ENCODE measurements around the gene IQGAP1. TPM values are rescaled to one million over a fixed set of nuclear protein-coding genes. Genes with fewer than 3 reads are reported as not detected.

The IQGAP1 gene
- total RNA-seq, 1 experiment from 2014 or later, result 72.4 TPM

DNA sequence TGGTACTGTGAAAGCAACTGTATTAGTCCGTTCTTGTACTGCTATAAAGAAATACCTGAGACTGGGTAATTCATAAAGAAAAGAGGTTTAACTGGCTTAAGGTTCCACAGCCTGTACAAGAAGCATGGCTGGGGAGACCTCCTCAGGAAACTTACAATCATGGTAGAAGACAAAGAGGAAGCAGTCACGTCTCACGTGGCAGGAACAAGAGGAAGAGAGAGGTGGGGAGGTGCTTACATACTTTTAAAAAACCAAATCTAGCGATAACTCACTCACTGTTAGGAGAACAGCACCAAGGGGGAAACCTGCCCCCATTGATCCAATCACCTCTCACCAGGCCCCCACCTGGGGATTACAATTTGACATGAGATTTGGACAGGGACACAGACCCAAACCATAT, 48.9 kb downstream of the IQGAP1 start:
- no peak overlapping the region for H3K18ac ChIP-seq (ENCODE audit: insufficient read length, low read depth, low read length)
- no peak overlapping the region for H3K4ac ChIP-seq (ENCODE audit: low read depth, low read length)
- H3K79me2 ChIP-seq (ENCODE audit: insufficient read depth, low read length), result no peaks in the 10 kb centered on the region
- H3K79me1 ChIP-seq (ENCODE audit: insufficient read depth, low read depth, low read length, poor library complexity, severe bottlenecking), result peaks cover 2% of the 10 kb centered on the region
- H3K4me3 Mint-ChIP-seq, result no peak overlapping the region
- H2BK20ac ChIP-seq (ENCODE audit: low read depth, low read length, poor library complexity, severe bottlenecking), result no peak overlapping the region
- H2BK5ac ChIP-seq (ENCODE audit: insufficient read length, low read length), result no peak overlapping the region
- no peak overlapping the region for H2BK15ac ChIP-seq (ENCODE audit: low read depth, low read length)
- no peak overlapping the region for H2BK12ac ChIP-seq (ENCODE audit: insufficient read length, low read depth, low read length)
- H3K9ac ChIP-seq (ENCODE audit: extremely low read depth, insufficient read length, low read length), result no peak overlapping the region
- H3K14ac ChIP-seq (ENCODE audit: insufficient read depth, low read length), result no peak overlapping the region
- no peak overlapping the region for H3K27ac ChIP-seq (ENCODE audit: insufficient read length, low read depth, low read length)
- no peak overlapping the region for H4K91ac ChIP-seq (ENCODE audit: insufficient read length, low read depth, low read length)
- H3K4me1 ChIP-seq (ENCODE audit: insufficient read depth, low read length), result no peaks in the 10 kb centered on the region; the same call in 1 of the 2 replicates
- TF ChIP-seq, protein P1, sequence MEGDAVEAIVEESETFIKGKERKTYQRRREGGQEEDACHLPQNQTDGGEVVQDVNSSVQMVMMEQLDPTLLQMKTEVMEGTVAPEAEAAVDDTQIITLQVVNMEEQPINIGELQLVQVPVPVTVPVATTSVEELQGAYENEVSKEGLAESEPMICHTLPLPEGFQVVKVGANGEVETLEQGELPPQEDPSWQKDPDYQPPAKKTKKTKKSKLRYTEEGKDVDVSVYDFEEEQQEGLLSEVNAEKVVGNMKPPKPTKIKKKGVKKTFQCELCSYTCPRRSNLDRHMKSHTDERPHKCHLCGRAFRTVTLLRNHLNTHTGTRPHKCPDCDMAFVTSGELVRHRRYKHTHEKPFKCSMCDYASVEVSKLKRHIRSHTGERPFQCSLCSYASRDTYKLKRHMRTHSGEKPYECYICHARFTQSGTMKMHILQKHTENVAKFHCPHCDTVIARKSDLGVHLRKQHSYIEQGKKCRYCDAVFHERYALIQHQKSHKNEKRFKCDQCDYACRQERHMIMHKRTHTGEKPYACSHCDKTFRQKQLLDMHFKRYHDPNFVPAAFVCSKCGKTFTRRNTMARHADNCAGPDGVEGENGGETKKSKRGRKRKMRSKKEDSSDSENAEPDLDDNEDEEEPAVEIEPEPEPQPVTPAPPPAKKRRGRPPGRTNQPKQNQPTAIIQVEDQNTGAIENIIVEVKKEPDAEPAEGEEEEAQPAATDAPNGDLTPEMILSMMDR (conservative IDR thresholded peaks at IDR 0.05), result no peak
- no peak overlapping the region for H2AFZ ChIP-seq (ENCODE audit: low read length)
- no peak overlapping the region for H4K8ac ChIP-seq (replicated peaks; ENCODE audit: insufficient read length, low read depth, low read length)
- H2BK120ac ChIP-seq (ENCODE audit: low read depth, low read length, poor library complexity, severe bottlenecking), result no peak overlapping the region
- H4K20me1 ChIP-seq (ENCODE audit: control insufficient read depth, insufficient read depth, insufficient read length), result no peaks in the 10 kb centered on the region
- H3K27me3 ChIP-seq (ENCODE audit: insufficient read depth, low read length), result no peaks in the 10 kb centered on the region
- no peak overlapping the region for H3K4me2 ChIP-seq (ENCODE audit: insufficient read depth, insufficient read length, low read length)
- H3K27me3 Mint-ChIP-seq (ENCODE audit: low read depth), result no peaks in the 10 kb centered on the region
- DNase-seq, result no peak
- H3K23me2 ChIP-seq (ENCODE audit: insufficient read length, low read depth, low read length, poor library complexity, severe bottlenecking), result no peaks in the 10 kb centered on the region
- H3K56ac ChIP-seq (ENCODE audit: insufficient read length, low read depth, low read length), result no peak overlapping the region
- no peak overlapping the region; a peak in 1 of 7 replicates for H3K27ac Mint-ChIP-seq
- no peak overlapping the region for H3T11ph ChIP-seq (ENCODE audit: low read length)
- peaks cover 0 to 2% of the 10 kb centered on the region in 2 experiments; a peak in 1 of 4 replicates for H3K4me1 Mint-ChIP-seq
- H3K23ac ChIP-seq (ENCODE audit: insufficient read length, low read depth, low read length), result no peak overlapping the region
- H3K36me3 Mint-ChIP-seq (ENCODE audit: insufficient read depth in 1 of 3, low read depth in 3 of 3), result peaks cover 2 to 29% (median 21%) of the 10 kb centered on the region in 3 experiments; a peak in 5 of 7 replicates
- H3K9me3 ChIP-seq (ENCODE audit: control insufficient read depth, low read depth, low read length), result no peaks in the 10 kb centered on the region
- no CpG with 5 or more reads among the region's 4 CpGs for WGBS (ENCODE audit: extremely low coverage, insufficient read length, low lambda C conversion rate)
- no peak overlapping the region for H2AK5ac ChIP-seq (ENCODE audit: insufficient read length, low read length)
- no peaks in the 10 kb centered on the region for H3K9me3 Mint-ChIP-seq
- H4K5ac ChIP-seq (ENCODE audit: insufficient read length, low read depth, low read length), result no peak overlapping the region

All from H9 (cell line).